Panc1 (cell line): ENCODE data around the gene CCDC192. TPM values are rescaled to one million over a fixed set of nuclear protein-coding genes. Genes with fewer than 3 reads are reported as not detected.

Source experiments
- ATAC-seq: fragments of 200-7000 bp; cut with Tn5 transposase; 2 replicates; pipeline ENCODE4 v1.9.1; 2020; ENCODE audit warnings: mild to moderate bottlenecking, moderate library complexity
- BruUV-seq: library from RNA; stranded (reverse); fragments of 400-500 nt; replicated peaks from 2 replicates; lab custom pipeline; 2021; lab: Mats Ljungman, UMichigan
- CTCF ChIA-PET: fragments of 300-600 bp; sonication (Branson Sonifier 250); formaldehyde crosslinking; loops from one replicate; lab custom pipeline; 2022; ENCODE audit warnings: antibody characterized with exemption; lab: Charles Lee
- POLR2A ChIA-PET: fragments of 300-600 bp; sonication (Branson Sonifier 250); formaldehyde crosslinking; loops from one replicate; lab custom pipeline; 2022; ENCODE audit warnings: antibody characterized with exemption; lab: Charles Lee
- DNase-seq: peaks from one replicate; pipeline ENCODE4 v3.0.0-alpha.2; 2010; ENCODE audit warnings: low read depth, low spot score
- H3K27ac ChIP-seq: 2 replicates; pipeline ENCODE4 v1.5.1; 2011; ENCODE audit warnings: mild to moderate bottlenecking, low read length, inconsistent platforms
- H3K27me3 ChIP-seq: fragments of 200-500 bp; sonication (Bioruptor generic); 2 replicates; pipeline ENCODE4 v1.6.0; 2014; ENCODE audit warnings: low read length, inconsistent platforms; ENCODE audit not compliant: control insufficient read depth, insufficient read depth
- H3K36me3 ChIP-seq: fragments of 200-500 bp; sonication (Bioruptor generic); 2 replicates; pipeline ENCODE4 v1.5.1; 2014; ENCODE audit warnings: inconsistent platforms, mild to moderate bottlenecking, low read length, moderate library complexity; ENCODE audit not compliant: control insufficient read depth, insufficient read depth
- H3K4me1 ChIP-seq: 2 replicates; pipeline ENCODE4 v1.5.1; 2011; ENCODE audit warnings: inconsistent platforms, mild to moderate bottlenecking, low read length, moderate library complexity; ENCODE audit not compliant: control insufficient read depth, insufficient read depth
- H3K4me3 ChIP-seq, 2 experiments: 2 replicates each; pipeline ENCODE4 v1.5.1; 2011 to 2012; ENCODE audit warnings: low read depth in 2 of 2, low read length in 2 of 2, mild to moderate bottlenecking in 2 of 2, inconsistent platforms in 1 of 2, moderate library complexity in 1 of 2
- H3K9me3 ChIP-seq: fragments of 200-500 bp; sonication (Bioruptor generic); 2 replicates; pipeline ENCODE4 v1.5.1; 2014; ENCODE audit warnings: low read depth, mild to moderate bottlenecking, inconsistent platforms, low read length, moderate library complexity; ENCODE audit not compliant: control insufficient read depth, insufficient read depth
- POLR2AphosphoS5 ChIP-seq: IDR thresholded peaks from 2 replicates; pipeline ENCODE4 v1.6.1; 2012; ENCODE audit warnings: mild to moderate bottlenecking, low read depth, low read length, moderate library complexity
- SIN3A ChIP-seq: IDR thresholded peaks from 2 replicates; pipeline ENCODE4 v1.6.1; 2012; ENCODE audit warnings: low read depth, mild to moderate bottlenecking, low read length, moderate library complexity, borderline replicate concordance; ENCODE audit not compliant: insufficient read depth
- TCF7L2 ChIP-seq: IDR thresholded peaks from 2 replicates; pipeline ENCODE4 v1.6.1; 2011; ENCODE audit warnings: mild to moderate bottlenecking, low read depth, low read length, inconsistent platforms
- in situ Hi-C: cut with HindIII; loops from 2 replicates; pipeline ENCODE4 v1.10.0; 2016; ENCODE audit warnings: low sequenced_read_pairs, low pct_unique_long_range_greater_than_20kb
- intact Hi-C: fragments of 100-400 bp; cut with micrococcal nuclease; formaldehyde crosslinking; loops from one replicate; pipeline ENCODE4 v1.10.0; 2022; ENCODE audit not compliant: unreplicated experiment
- total RNA-seq: library from RNA; stranded (reverse); gene quantifications from one replicate; pipeline ENCODE4 v1.2.1, GENCODE V29; 2021; ENCODE audit not compliant: unreplicated experiment
- TF ChIP-seq, protein P1 (sequence below): fragments of 450-650 bp; IDR thresholded peaks from 2 replicates; pipeline ENCODE4 v1.5.1; 2017; ENCODE audit warnings: mild to moderate bottlenecking
- TF ChIP-seq, protein P2 (sequence below), 2 experiments: IDR thresholded peaks; 2 replicates each; pipeline ENCODE4 v1.6.1; 2011 to 2012; ENCODE audit warnings: low read depth in 2 of 2, control low read depth in 1 of 2, low read length in 1 of 2, mild to moderate bottlenecking in 1 of 2, moderate library complexity in 1 of 2; ENCODE audit not compliant: insufficient read depth in 1 of 2

The CCDC192 gene
- total RNA-seq, 1 experiment from 2014 or later: not detected

- no TSS peak for BruUV-seq
Measured at GRCh38 chr5:127827451-127827850, 124.3 kb downstream of the CCDC192 start.

DNA sequence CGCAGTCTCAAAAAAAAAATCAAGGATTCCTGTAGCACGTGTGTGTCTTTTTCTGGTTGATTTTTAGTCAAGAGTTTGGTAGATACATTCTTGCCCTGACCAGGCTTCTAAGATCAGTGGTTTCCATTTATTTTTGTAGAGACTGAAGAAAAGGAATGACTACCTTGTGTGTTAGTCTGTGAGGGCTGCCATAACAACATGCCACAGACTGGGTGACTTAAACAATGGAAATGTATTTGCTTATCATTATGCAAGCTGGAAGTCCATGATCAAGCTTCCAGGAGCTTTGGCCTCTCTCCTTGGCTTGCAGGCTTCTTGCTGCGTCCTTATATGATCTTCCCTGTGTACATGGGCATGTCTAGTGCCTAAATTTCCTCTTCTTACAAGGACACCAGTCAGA, 127.0 kb downstream of the CCDC192 start:
- no TSS peak for BruUV-seq
- ATAC-seq: no peak
- H3K9me3 ChIP-seq: no peaks in the 10 kb centered on the region
- CTCF ChIA-PET: no interaction called here
- no peaks in the 10 kb centered on the region for H3K36me3 ChIP-seq
- no peak overlapping the region for H3K27ac ChIP-seq
- H3K4me3 ChIP-seq: no peak overlapping the region
- H3K4me1 ChIP-seq: no peaks in the 10 kb centered on the region
- intact Hi-C loops: no loop called here
- in situ Hi-C loops: no loop called here
- no peaks in the 10 kb centered on the region for H3K27me3 ChIP-seq
- POLR2A ChIA-PET: no interaction called here
- TF ChIP-seq TCF7L2: no peak
- no peak for TF ChIP-seq SIN3A
- TF ChIP-seq POLR2AphosphoS5: no peak
- TF ChIP-seq, protein P1, sequence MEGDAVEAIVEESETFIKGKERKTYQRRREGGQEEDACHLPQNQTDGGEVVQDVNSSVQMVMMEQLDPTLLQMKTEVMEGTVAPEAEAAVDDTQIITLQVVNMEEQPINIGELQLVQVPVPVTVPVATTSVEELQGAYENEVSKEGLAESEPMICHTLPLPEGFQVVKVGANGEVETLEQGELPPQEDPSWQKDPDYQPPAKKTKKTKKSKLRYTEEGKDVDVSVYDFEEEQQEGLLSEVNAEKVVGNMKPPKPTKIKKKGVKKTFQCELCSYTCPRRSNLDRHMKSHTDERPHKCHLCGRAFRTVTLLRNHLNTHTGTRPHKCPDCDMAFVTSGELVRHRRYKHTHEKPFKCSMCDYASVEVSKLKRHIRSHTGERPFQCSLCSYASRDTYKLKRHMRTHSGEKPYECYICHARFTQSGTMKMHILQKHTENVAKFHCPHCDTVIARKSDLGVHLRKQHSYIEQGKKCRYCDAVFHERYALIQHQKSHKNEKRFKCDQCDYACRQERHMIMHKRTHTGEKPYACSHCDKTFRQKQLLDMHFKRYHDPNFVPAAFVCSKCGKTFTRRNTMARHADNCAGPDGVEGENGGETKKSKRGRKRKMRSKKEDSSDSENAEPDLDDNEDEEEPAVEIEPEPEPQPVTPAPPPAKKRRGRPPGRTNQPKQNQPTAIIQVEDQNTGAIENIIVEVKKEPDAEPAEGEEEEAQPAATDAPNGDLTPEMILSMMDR: no peak
- TF ChIP-seq, protein P2, sequence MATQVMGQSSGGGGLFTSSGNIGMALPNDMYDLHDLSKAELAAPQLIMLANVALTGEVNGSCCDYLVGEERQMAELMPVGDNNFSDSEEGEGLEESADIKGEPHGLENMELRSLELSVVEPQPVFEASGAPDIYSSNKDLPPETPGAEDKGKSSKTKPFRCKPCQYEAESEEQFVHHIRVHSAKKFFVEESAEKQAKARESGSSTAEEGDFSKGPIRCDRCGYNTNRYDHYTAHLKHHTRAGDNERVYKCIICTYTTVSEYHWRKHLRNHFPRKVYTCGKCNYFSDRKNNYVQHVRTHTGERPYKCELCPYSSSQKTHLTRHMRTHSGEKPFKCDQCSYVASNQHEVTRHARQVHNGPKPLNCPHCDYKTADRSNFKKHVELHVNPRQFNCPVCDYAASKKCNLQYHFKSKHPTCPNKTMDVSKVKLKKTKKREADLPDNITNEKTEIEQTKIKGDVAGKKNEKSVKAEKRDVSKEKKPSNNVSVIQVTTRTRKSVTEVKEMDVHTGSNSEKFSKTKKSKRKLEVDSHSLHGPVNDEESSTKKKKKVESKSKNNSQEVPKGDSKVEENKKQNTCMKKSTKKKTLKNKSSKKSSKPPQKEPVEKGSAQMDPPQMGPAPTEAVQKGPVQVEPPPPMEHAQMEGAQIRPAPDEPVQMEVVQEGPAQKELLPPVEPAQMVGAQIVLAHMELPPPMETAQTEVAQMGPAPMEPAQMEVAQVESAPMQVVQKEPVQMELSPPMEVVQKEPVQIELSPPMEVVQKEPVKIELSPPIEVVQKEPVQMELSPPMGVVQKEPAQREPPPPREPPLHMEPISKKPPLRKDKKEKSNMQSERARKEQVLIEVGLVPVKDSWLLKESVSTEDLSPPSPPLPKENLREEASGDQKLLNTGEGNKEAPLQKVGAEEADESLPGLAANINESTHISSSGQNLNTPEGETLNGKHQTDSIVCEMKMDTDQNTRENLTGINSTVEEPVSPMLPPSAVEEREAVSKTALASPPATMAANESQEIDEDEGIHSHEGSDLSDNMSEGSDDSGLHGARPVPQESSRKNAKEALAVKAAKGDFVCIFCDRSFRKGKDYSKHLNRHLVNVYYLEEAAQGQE (IDR thresholded peaks at IDR 0.05; ENCODE audit: insufficient read depth in 1 of 2, low read depth in 2 of 2, low read length in 1 of 2): no peak
- no peak for DNase-seq

More at GRCh38 chr5:127827451-127827850, 124.3 kb downstream of the CCDC192 start:
- no peaks in the 10 kb centered on the region for H3K36me3 ChIP-seq
- H3K9me3 ChIP-seq: no peaks in the 10 kb centered on the region
- H3K4me1 ChIP-seq: no peaks in the 10 kb centered on the region
- CTCF ChIA-PET: no interaction called here
- no peak for TF ChIP-seq SIN3A
- TF ChIP-seq, protein P2 (IDR thresholded peaks at IDR 0.05; ENCODE audit: insufficient read depth in 1 of 2, low read depth in 2 of 2, low read length in 1 of 2): no peak
- TF ChIP-seq, protein P1: no peak
- no peak for TF ChIP-seq POLR2AphosphoS5
- no peak for TF ChIP-seq TCF7L2
- in situ Hi-C loops: no loop called here
- H3K27me3 ChIP-seq: no peaks in the 10 kb centered on the region
- H3K27ac ChIP-seq: no peak overlapping the region
- no peak overlapping the region for H3K4me3 ChIP-seq
- intact Hi-C loops: no loop called here
- POLR2A ChIA-PET: no interaction called here
- DNase-seq: no peak
- ATAC-seq: no peak
